Endothelial cell (in vitro differentiated cells): ENCODE measurements around the gene NOS2. TPM values are rescaled to one million over a fixed set of nuclear protein-coding genes. Genes with fewer than 3 reads are reported as not detected.
"Not testable (repeated sequence)": the region's sequence is repeated elsewhere in the genome, so short reads cannot be mapped to it uniquely, and the experiment has no call there.

Experiments used
- DNase-seq: peaks from one replicate; pipeline ENCODE4 v3.0.0; 2021; ENCODE audit warnings: low spot score
- H3K27ac Mint-ChIP-seq: one replicate; pipeline ENCODE4 v1.8.0; 2021; ENCODE audit warnings: mixed read lengths, inconsistent platforms; ENCODE audit not compliant: unreplicated experiment
- H3K27me3 Mint-ChIP-seq: one replicate; pipeline ENCODE4 v1.8.0; 2021; ENCODE audit warnings: mild to moderate bottlenecking, moderate library complexity, mixed read lengths, inconsistent platforms; ENCODE audit not compliant: unreplicated experiment
- H3K36me3 Mint-ChIP-seq: one replicate; pipeline ENCODE4 v1.8.0; 2021; ENCODE audit warnings: mild to moderate bottlenecking, low read depth, mixed read lengths, inconsistent platforms; ENCODE audit not compliant: unreplicated experiment
- H3K4me1 Mint-ChIP-seq: one replicate; pipeline ENCODE4 v1.8.0; 2021; ENCODE audit warnings: mild to moderate bottlenecking, mixed read lengths, inconsistent platforms; ENCODE audit not compliant: unreplicated experiment
- H3K4me3 Mint-ChIP-seq: one replicate; pipeline ENCODE4 v1.8.0; 2021; ENCODE audit warnings: mild to moderate bottlenecking, mixed read lengths, inconsistent platforms; ENCODE audit not compliant: unreplicated experiment
- H3K9me3 Mint-ChIP-seq: one replicate; pipeline ENCODE4 v1.8.0; 2021; ENCODE audit warnings: mixed read lengths, inconsistent platforms; ENCODE audit not compliant: unreplicated experiment
- CTCF ChIP-seq: fragments of 200-600 bp; sonication (generic); IDR thresholded peaks from one replicate; pipeline ENCODE4 v1.5.0; 2021; ENCODE audit warnings: antibody characterized with exemption; ENCODE audit not compliant: unreplicated experiment
- total RNA-seq: library from RNA; stranded (reverse); fragmentation: NEBNext Ultra II Directional; extraction: Animal tissue kit (Norgen Biotek cat#: 25700); gene quantifications from one replicate; pipeline ENCODE4 v1.2.1, GENCODE V29; 2021; ENCODE audit not compliant: unreplicated experiment

Gene NOS2
- total RNA-seq, 1 donor from 2014 or later = 1.3 TPM

- H3K27me3 Mint-ChIP-seq = no peaks in the 10 kb centered on the region
- H3K36me3 Mint-ChIP-seq = no peaks in the 10 kb centered on the region
- no peak for TF ChIP-seq CTCF
- no peaks in the 10 kb centered on the region for H3K9me3 Mint-ChIP-seq
- no peak overlapping the region for H3K4me3 Mint-ChIP-seq
- H3K27ac Mint-ChIP-seq = no peak overlapping the region
- no peaks in the 10 kb centered on the region for H3K4me1 Mint-ChIP-seq
- DNase-seq = no peak
Observed at GRCh38 chr17:27834571-27834970, 34.2 kb upstream of the NOS2 start.

- no peak overlapping the region for H3K4me3 Mint-ChIP-seq
- H3K4me1 Mint-ChIP-seq = no peaks in the 10 kb centered on the region
- no peaks in the 10 kb centered on the region for H3K9me3 Mint-ChIP-seq
- DNase-seq = no peak
- no peak overlapping the region for H3K27ac Mint-ChIP-seq
- no peak for TF ChIP-seq CTCF
- no peaks in the 10 kb centered on the region for H3K36me3 Mint-ChIP-seq
- no peaks in the 10 kb centered on the region for H3K27me3 Mint-ChIP-seq
Observed at GRCh38 chr17:27832831-27833230, 32.5 kb upstream of the NOS2 start.

GRCh38 chr17:27829888-27830287, 29.6 kb upstream of the NOS2 start:
- not testable (repeated sequence) for H3K4me3 Mint-ChIP-seq, H3K4me1 Mint-ChIP-seq, H3K27me3 Mint-ChIP-seq, DNase-seq, H3K27ac Mint-ChIP-seq, H3K9me3 Mint-ChIP-seq, H3K36me3 Mint-ChIP-seq

- not testable (repeated sequence) for H3K36me3 Mint-ChIP-seq, H3K4me1 Mint-ChIP-seq, H3K27ac Mint-ChIP-seq, DNase-seq, H3K4me3 Mint-ChIP-seq, H3K27me3 Mint-ChIP-seq, H3K9me3 Mint-ChIP-seq
Observed at GRCh38 chr17:27829143-27829711, 28.9 kb upstream of the NOS2 start.

- Mint-ChIP-seq H3K27me3 (peaks cover 1% of the 10 kb centered on the region), H3K36me3 (no peaks in the 10 kb centered on the region), H3K4me1 (no peaks in the 10 kb centered on the region), H3K27ac (no peak overlapping the region), H3K9me3 (no peaks in the 10 kb centered on the region), H3K4me3 (no peak overlapping the region)
- no peak for DNase-seq
- no peak for TF ChIP-seq CTCF
Observed at GRCh38 chr17:27825459-27825858, 25.1 kb upstream of the NOS2 start.

- Mint-ChIP-seq H3K36me3 (no peaks in the 10 kb centered on the region), H3K27ac (no peak overlapping the region), H3K4me3 (no peak overlapping the region), H3K4me1 (no peaks in the 10 kb centered on the region), H3K27me3 (peaks cover 1% of the 10 kb centered on the region), H3K9me3 (no peaks in the 10 kb centered on the region)
- TF ChIP-seq CTCF = no peak
- no peak for DNase-seq
Observed at GRCh38 chr17:27824745-27825144, 24.4 kb upstream of the NOS2 start.
